GM13976 (cell line): ENCODE results near the gene PRR5L.
A peak's percentile ranks its signal among the peaks of the same experiment; 100 is the strongest.
"Not testable (repeated sequence)": the region's sequence is repeated elsewhere in the genome, so short reads cannot be mapped to it uniquely, and the experiment has no call there.

ENCODE experiments used
- DNase-seq: peaks from one replicate; pipeline ENCODE4 v3.0.0; 2012; ENCODE audit warnings: low spot score
- in situ Hi-C: fragments of 300-500 bp; cut with MboI; formaldehyde crosslinking; loops from one replicate; pipeline ENCODE4 v1.12.0; 2022; ENCODE audit warnings: low sequenced_read_pairs, mixed read lengths, inconsistent platforms; ENCODE audit not compliant: unreplicated experiment
- TF ChIP-seq, protein P1 (sequence below): IDR thresholded peaks from 2 replicates; pipeline ENCODE4 v1.5.1; 2012; ENCODE audit warnings: borderline replicate concordance, mild to moderate bottlenecking; ENCODE audit not compliant: insufficient read depth; ENCODE audit errors: extremely low read depth, missing control alignments, control extremely low read depth

PRR5L gene

GRCh38 chr11:36471577-36471976, 175.5 kb downstream of the PRR5L start:
- no peak for DNase-seq
- TF ChIP-seq, protein P1, sequence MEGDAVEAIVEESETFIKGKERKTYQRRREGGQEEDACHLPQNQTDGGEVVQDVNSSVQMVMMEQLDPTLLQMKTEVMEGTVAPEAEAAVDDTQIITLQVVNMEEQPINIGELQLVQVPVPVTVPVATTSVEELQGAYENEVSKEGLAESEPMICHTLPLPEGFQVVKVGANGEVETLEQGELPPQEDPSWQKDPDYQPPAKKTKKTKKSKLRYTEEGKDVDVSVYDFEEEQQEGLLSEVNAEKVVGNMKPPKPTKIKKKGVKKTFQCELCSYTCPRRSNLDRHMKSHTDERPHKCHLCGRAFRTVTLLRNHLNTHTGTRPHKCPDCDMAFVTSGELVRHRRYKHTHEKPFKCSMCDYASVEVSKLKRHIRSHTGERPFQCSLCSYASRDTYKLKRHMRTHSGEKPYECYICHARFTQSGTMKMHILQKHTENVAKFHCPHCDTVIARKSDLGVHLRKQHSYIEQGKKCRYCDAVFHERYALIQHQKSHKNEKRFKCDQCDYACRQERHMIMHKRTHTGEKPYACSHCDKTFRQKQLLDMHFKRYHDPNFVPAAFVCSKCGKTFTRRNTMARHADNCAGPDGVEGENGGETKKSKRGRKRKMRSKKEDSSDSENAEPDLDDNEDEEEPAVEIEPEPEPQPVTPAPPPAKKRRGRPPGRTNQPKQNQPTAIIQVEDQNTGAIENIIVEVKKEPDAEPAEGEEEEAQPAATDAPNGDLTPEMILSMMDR: no peak
- in situ Hi-C loops: loop anchor here (10.0 kb wide), 1 partner anchor 177 kb away; the partner anchor contains the start of gene PRR5L

DNA sequence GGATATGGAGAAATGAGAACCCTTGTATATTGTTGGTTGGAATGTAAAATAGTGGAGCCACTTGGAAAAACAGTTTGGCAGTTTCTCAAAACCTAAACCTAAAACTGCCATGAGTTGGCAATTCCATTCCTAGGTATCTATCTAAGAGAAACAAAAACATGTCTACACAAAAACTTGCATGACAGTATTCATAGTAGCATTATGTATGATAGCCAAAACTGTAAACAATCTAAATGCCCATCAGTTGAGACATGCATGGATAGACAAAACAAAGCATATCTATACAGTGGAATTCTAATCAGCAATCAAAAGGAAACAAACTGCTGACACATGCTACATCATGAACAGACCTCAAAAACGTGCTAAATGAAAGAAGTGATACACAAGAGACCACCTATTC, 179.1 kb downstream of the PRR5L start:
- no peak for DNase-seq
- TF ChIP-seq, protein P1: no peak
- in situ Hi-C loops: loop anchor here (10.0 kb wide), 1 partner anchor 180 kb away; the partner anchor contains the start of gene PRR5L

DNA sequence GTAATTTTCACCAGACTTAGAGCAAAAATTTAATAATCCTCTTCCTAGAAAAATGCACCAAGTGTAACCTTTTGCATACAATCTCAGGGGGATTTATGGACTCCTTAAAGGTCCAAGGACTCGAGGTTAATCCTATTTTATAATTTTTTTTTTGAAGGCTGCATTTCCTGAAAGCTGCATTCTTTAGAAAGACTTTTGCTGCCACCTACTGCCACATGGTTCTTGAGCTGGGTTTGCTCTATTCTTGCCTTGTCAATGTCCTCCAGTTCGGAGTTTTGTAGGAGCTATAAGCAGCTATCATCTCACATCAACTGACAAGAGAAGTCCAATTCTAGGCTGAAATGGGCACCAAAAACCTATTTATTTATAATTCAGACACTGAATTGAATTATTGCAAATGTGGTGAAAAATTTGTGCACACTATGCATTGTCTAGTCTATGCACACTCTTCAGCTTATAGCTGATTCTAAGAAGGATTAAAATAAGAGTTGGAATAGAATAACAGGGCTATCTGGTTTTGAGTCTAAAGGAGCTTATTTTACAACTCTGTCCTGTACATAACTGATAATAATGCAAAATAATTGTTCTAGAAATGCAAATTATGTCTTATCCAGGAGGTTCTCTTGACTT, 182.7 kb downstream of the PRR5L start:
- in situ Hi-C loops: loop anchor here (10.0 kb wide), 1 partner anchor 184 kb away; the partner anchor contains the start of gene PRR5L
- peak; percentile 30 for DNase-seq
- TF ChIP-seq, protein P1: no peak

GRCh38 chr11:36480833-36481232, 184.7 kb downstream of the PRR5L start:
- in situ Hi-C loops: no loop called here
- no peak for DNase-seq
- TF ChIP-seq, protein P1: no peak

- in situ Hi-C loops, DNase-seq: not testable (repeated sequence)
Measured at GRCh38 chr11:36483042-36483441, 187.0 kb downstream of the PRR5L start.

DNA sequence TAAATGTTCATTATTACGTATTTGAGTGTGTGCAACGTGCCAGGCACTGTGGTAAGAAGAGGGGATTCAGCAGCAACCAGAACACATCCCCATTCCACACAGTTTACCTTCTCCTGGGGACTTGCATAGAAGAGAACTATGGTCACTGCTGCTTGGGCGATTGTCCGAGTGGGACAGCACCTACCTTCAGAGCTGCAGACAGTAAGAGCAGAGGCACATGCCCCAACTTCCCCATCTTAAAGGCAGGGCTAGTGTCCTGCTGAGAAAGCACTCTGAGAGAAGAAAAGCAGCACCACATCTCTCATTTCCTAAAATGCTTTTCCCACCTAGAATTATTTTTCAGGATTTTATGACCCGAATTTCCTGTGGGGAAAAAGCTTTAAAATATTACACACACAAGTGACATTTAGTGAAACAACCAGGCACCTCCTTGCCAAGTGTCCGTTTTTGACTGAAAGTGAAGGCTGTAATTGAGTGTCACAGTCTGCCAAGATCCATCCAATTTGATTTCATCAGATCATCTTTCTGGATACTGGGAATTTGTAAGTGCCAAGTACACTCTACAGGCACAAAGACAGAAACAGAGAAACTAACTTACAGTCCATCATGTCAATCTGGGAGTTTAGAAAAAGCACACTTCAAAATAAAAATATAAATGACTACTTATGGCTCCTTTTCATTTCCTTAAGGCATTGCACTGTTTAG, 189.4 kb downstream of the PRR5L start:
- DNase-seq: no peak
- TF ChIP-seq, protein P1: no peak
- in situ Hi-C loops: no loop called here

DNA sequence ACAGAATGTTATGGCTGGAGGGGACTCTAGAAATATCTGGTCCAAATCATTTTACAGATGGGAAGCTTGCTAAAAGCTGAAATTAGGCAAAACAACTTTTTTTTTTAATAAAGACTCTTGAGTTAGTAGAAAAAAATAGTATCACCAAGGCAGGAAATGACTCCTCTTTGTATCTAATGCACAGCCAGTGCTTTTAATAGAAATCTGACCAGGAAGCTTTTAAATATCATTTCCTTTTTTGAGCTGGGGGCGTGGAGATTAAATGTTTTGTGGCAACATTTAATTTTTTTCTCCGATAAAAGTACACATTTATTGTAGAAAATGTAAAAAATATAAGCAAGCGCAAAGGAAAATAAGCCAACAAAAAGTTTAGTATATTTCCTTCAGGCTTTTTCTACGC, 191.5 kb downstream of the PRR5L start:
- TF ChIP-seq, protein P1: no peak
- in situ Hi-C loops: no loop called here
- DNase-seq: no peak
